Anterior cingulate cortex (tissue), 58 donors: ENCODE measurements around the gene SHANK2.

Experiments used
- DNase-seq, 58 donors: peaks; one replicate each; lab custom pipeline; 2025; lab: John Stamatoyannopoulos, UW

SHANK2 gene

DNA sequence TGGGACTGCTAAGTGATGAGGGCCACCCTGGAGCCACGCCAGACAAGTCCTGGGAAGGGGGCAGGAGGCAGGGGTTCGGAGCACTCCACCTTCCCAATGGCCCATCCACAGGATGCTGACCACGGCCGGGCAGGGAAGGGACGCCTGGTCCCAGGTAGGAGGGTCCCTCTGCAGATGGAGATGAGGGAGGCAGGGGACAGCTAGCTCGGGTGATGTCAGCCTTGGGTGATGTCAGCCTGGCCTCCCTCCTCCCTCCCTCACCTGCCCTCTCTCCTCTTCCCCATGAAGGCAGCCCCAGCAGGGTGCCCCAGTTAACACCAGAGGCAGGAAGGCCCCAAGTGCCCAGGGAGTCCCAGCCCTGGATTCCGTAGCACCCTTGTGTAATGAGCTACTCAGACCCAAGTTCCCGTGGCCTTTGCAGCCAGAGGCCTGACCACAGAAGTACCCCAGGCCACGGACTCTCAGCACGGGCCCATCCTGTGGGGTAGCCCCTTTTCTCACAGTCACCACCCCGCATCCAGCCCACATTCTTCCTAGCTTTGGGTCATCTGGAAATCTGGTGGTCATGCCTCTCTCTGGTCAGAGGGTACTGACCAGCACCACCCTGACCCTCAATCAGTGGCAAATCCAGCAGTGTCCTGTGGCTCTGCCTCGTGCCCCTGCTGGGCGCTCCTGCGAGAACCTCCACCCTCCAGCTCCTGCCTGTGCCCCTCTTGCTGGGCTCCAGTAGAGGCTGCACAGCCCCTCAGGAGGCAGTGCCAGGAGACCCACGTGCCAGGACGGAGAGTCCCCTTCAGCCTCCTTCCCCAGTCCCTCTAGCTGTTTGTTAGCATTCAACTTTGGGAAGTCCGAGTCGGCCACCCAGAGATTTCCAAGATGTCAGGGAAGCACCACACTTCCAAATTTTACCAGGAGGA is 47.4 kb downstream of the SHANK2 start:
- DNase-seq, result no peak

DNA sequence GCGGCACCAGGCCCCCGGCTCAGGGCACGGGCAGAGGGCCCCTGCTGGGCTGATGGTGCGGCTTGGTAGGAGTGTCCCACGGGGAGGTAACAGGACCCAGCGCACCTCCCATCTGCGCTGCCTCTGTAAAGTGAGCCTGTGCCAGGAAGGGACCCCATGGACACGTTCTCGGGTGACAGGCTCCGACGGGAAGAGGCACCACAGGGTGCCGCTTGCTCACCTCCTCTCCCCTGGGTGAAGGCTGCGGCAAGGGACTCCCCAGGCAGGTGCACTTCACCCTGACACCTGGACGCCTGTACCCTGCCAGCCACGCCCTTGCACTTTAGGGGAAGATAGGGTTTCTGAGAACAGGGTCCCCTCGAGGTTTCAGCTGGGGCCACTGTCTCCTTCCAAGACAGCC is 48.1 kb downstream of the SHANK2 start:
- no peak for DNase-seq

DNA sequence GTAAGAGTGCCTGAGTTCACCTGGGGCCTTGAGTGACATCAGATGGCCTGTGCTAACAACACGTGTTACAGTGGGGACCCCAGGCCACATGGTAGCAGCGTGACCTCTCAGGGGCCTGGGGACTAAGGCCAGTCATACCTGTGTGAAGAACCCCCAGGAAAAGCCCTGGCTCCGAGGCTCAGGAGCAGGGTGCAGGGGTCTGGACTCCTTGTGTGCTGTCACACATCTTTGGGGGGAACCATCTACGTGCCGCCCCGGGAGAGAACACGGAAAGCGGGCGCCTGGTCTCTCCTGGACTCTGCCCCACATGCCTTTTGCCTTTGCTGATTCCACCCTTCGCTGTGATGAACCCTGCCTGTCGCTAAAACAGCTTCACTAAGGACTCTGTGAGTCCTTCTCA is 48.7 kb downstream of the SHANK2 start:
- no peak for DNase-seq

DNA sequence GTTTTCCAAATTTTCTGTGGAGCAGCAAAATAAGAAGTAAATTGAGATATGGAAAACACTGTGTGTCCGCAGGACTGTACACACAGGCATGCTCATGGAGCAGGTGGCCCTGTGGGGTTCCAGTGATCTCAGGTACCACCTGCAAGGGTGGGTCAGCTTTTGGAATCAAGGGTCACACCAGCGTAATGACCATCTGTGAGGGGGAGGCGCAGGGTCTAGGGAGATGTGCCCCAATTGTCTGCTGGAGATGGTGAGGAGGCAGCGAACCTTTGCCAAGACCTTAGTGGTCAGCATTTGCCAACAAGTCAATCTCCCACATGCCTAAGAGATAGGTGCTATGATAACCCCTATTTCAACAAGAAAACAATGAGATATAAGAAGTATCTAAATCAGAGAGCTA is 49.4 kb downstream of the SHANK2 start:
- no peak for DNase-seq

DNA sequence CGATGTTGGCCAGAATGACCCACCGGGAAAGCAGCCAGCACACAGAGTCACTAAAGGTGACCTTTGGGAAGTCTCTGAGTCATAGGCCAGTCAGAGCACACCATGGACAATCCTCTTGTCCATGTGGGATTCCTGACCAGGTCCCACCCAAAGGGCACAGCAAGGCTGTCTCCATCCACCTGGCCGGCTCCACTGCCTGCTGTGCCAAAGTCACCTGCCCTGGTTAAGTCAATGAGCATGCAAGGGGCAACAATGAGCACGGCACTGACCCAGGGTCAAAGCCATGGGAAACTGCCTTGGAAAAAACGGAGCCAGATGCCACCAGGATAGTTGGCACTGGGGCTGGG is 49.8 kb downstream of the SHANK2 start:
- DNase-seq, result no peak
